ENCODE results near the gene JAG1.

JAG1 gene

DNA sequence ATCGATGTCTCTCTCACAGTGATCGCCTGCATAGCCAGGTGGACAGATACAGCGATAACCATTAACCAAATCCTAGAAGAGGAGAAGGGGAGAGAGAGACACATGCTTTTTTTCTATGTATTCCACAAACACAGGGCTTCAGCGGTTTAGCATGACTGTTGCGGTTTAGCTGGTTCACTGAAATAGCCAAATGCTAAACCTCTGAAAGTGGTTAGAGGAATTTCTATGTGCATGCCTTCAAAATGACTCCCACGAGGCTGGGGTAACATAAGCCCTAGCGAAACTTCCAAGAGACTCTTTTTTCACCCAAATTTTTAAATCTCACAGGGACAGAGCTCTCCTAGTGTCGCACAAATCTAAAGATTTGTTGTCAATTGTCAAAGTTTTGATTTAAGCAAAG is 25.1 kb downstream of the JAG1 start:
- TF ChIP-seq NFIC (IDR thresholded peaks at IDR 0.05), result no peak
- TF ChIP-seq CEBPB (IDR thresholded peaks at IDR 0.05), result no peak
- no peak for TF ChIP-seq EP300 (IDR thresholded peaks at IDR 0.05; ENCODE audit: borderline replicate concordance)
- TF ChIP-seq TCF12 (IDR thresholded peaks at IDR 0.05; ENCODE audit: low read depth), result no peak

DNA sequence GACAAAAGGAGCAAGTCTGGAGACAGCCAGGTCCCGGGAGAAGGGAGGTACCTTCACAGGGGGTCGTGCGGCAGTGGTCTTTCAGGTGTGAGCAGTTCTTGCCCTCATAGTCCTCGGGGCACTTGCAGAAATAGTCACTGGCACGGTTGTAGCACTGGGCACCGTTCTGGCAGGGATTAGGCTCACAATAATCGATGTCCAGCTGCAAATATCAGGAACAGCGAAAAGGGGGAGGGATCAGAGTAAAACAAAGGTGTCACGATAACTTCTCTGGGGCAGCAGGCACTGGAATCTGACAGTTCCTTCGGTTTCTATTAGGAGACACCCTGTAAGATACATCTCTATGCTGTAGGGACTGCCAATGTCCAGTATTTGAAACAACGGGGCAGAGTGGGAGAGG is 25.9 kb downstream of the JAG1 start:
- TF ChIP-seq CREB1 (IDR thresholded peaks at IDR 0.05; ENCODE audit: low read depth) (no peak), FOXM1 (IDR thresholded peaks at IDR 0.05; ENCODE audit: borderline replicate concordance, low read depth) (no peak), RAD21 (IDR thresholded peaks at IDR 0.05; ENCODE audit: low read depth) (no peak), YY1 (IDR thresholded peaks at IDR 0.05; ENCODE audit: low read depth) (no peak), TEAD4 (IDR thresholded peaks at IDR 0.05) (no peak), TCF12 (IDR thresholded peaks at IDR 0.05; ENCODE audit: low read depth) (no peak), ZBTB7A (IDR thresholded peaks at IDR 0.05; ENCODE audit: low read depth) (no peak), EGR1 (IDR thresholded peaks at IDR 0.05) (no peak), NFIC (IDR thresholded peaks at IDR 0.05) (no peak), CEBPB (IDR thresholded peaks at IDR 0.05) (no peak), EP300 (IDR thresholded peaks at IDR 0.05; ENCODE audit: borderline replicate concordance) (no peak)
- TF ChIP-seq, protein P1, sequence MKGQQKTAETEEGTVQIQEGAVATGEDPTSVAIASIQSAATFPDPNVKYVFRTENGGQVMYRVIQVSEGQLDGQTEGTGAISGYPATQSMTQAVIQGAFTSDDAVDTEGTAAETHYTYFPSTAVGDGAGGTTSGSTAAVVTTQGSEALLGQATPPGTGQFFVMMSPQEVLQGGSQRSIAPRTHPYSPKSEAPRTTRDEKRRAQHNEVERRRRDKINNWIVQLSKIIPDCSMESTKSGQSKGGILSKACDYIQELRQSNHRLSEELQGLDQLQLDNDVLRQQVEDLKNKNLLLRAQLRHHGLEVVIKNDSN (IDR thresholded peaks at IDR 0.05), result no peak
- TF ChIP-seq, protein P2, sequence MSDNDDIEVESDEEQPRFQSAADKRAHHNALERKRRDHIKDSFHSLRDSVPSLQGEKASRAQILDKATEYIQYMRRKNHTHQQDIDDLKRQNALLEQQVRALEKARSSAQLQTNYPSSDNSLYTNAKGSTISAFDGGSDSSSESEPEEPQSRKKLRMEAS (IDR thresholded peaks at IDR 0.05), result no peak
- TF ChIP-seq, protein P3, sequence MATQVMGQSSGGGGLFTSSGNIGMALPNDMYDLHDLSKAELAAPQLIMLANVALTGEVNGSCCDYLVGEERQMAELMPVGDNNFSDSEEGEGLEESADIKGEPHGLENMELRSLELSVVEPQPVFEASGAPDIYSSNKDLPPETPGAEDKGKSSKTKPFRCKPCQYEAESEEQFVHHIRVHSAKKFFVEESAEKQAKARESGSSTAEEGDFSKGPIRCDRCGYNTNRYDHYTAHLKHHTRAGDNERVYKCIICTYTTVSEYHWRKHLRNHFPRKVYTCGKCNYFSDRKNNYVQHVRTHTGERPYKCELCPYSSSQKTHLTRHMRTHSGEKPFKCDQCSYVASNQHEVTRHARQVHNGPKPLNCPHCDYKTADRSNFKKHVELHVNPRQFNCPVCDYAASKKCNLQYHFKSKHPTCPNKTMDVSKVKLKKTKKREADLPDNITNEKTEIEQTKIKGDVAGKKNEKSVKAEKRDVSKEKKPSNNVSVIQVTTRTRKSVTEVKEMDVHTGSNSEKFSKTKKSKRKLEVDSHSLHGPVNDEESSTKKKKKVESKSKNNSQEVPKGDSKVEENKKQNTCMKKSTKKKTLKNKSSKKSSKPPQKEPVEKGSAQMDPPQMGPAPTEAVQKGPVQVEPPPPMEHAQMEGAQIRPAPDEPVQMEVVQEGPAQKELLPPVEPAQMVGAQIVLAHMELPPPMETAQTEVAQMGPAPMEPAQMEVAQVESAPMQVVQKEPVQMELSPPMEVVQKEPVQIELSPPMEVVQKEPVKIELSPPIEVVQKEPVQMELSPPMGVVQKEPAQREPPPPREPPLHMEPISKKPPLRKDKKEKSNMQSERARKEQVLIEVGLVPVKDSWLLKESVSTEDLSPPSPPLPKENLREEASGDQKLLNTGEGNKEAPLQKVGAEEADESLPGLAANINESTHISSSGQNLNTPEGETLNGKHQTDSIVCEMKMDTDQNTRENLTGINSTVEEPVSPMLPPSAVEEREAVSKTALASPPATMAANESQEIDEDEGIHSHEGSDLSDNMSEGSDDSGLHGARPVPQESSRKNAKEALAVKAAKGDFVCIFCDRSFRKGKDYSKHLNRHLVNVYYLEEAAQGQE (IDR thresholded peaks at IDR 0.05; ENCODE audit: low read depth), result no peak

GRCh38 chr20:10647471-10647870 is 26.3 kb downstream of the JAG1 start:
- TF ChIP-seq EGR1 (IDR thresholded peaks at IDR 0.05) (no peak), CREB1 (IDR thresholded peaks at IDR 0.05; ENCODE audit: low read depth) (no peak), FOXM1 (IDR thresholded peaks at IDR 0.05; ENCODE audit: borderline replicate concordance, low read depth) (no peak), TEAD4 (IDR thresholded peaks at IDR 0.05) (no peak), TCF12 (IDR thresholded peaks at IDR 0.05; ENCODE audit: low read depth) (no peak), YY1 (IDR thresholded peaks at IDR 0.05; ENCODE audit: low read depth) (no peak), RAD21 (IDR thresholded peaks at IDR 0.05; ENCODE audit: low read depth) (no peak), ZBTB7A (IDR thresholded peaks at IDR 0.05; ENCODE audit: low read depth) (no peak), CEBPB (IDR thresholded peaks at IDR 0.05) (no peak), NFIC (IDR thresholded peaks at IDR 0.05) (no peak), TAF1 (IDR thresholded peaks at IDR 0.05; ENCODE audit: low read depth) (no peak), EP300 (IDR thresholded peaks at IDR 0.05; ENCODE audit: borderline replicate concordance) (no peak)
- TF ChIP-seq, protein P1 (IDR thresholded peaks at IDR 0.05), result no peak
- TF ChIP-seq, protein P3 (IDR thresholded peaks at IDR 0.05; ENCODE audit: low read depth), result no peak
- TF ChIP-seq, protein P2 (IDR thresholded peaks at IDR 0.05), result no peak

DNA sequence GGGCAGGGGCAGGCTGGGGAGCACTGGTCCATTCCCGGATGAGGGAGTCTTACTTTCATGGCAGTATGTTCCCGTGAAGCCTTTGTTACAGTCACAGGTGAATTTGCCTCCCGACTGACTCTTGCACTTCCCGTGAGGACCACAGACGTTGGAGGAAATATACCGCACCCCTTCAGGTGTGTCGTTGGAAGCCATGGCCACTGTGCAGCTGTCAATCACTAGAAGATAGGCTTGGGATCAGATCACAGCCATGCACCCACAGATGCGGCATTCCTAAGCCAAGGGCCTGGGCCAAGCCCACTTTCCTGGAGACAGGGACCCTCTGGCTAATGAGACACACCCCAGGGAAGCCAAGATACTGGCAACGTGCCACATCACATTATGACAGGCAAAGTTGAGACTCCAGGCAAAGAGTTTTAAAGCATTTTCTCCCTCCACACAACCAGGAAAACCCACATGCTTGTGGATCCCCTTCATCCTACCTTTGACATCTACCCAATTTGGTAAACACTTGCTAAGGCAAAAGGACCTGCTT is 26.8 kb downstream of the JAG1 start:
- TF ChIP-seq, protein P1 (IDR thresholded peaks at IDR 0.05), result no peak
- TF ChIP-seq, protein P3 (IDR thresholded peaks at IDR 0.05; ENCODE audit: low read depth), result no peak
- TF ChIP-seq FOXM1 (IDR thresholded peaks at IDR 0.05; ENCODE audit: borderline replicate concordance, low read depth) (no peak), RAD21 (IDR thresholded peaks at IDR 0.05; ENCODE audit: low read depth) (no peak), TAF1 (IDR thresholded peaks at IDR 0.05; ENCODE audit: low read depth) (no peak), EP300 (IDR thresholded peaks at IDR 0.05; ENCODE audit: borderline replicate concordance) (no peak)
- TF ChIP-seq, protein P2 (IDR thresholded peaks at IDR 0.05), result no peak

Measured in Ishikawa (cell line).